DMS 273 treated with DMSO at 0.1 percent for 48 hours (cell line): ENCODE measurements around the gene TCP11L2.
A peak's percentile ranks its signal among the peaks of the same experiment; 100 is the strongest.
"Not testable (repeated sequence)": the region's sequence is repeated elsewhere in the genome, so short reads cannot be mapped to it uniquely, and the experiment has no call there.

Experiments used
- DNase-seq: peaks from one replicate; lab custom pipeline; 2025; lab: John Stamatoyannopoulos, UW

TCP11L2 gene

GRCh38 chr12:106307181-106307580 is 4.6 kb downstream of the TCP11L2 start:
- DNase-seq, result no peak

DNA sequence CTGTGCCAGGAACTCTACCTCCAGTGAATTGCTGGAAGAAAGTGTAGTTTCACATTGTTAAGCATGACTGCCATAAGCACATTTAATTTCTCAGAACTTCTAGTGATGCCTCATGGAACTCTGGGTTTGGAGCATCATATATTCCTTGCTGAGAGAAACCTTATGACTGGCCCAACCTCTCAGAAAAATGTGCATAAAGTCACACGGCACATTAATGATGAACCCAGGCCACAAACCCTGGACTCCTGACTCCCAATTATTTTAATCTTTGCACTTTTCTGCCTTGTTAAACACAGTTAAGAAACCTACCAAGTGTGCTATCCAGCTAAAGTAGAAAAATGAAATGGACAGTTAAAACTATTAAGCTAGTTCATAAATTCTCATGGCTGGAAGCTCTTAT is 5.6 kb downstream of the TCP11L2 start:
- no peak for DNase-seq

- no peak for DNase-seq
Observed at GRCh38 chr12:106308611-106309010, 6.1 kb downstream of the TCP11L2 start.

GRCh38 chr12:106309671-106310505 is 7.4 kb downstream of the TCP11L2 start:
- DNase-seq, result no peak

GRCh38 chr12:106310687-106311086 is 8.2 kb downstream of the TCP11L2 start:
- no peak for DNase-seq

GRCh38 chr12:106311139-106311538 is 8.6 kb downstream of the TCP11L2 start:
- DNase-seq, result no peak

GRCh38 chr12:106313413-106313812 is 10.9 kb downstream of the TCP11L2 start:
- DNase-seq, result not testable (repeated sequence)

DNA sequence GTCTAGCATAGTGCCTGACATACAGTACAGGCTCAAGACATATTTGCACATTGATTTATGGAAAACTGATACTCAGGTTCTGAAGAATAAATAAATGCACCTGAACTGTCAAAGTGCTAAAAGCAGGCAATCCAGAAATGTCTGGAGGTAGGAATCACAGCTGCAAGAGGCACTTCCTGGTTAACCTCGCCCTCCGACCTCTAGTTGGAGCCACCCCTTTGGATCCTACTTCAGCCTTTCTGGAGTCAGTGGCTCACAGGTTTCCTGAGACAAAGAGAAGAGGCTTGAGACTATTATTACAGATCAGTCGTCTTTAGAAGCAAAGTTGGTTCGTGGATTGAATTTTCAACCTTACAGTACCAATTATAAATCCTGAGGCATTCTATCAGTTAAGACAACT is 13.0 kb downstream of the TCP11L2 start:
- DNase-seq, result no peak

- peak; percentile 15 for DNase-seq
Observed at GRCh38 chr12:106317406-106318082, 15.0 kb downstream of the TCP11L2 start.

- no peak for DNase-seq
Observed at GRCh38 chr12:106321139-106321850, 18.8 kb downstream of the TCP11L2 start.

DNA sequence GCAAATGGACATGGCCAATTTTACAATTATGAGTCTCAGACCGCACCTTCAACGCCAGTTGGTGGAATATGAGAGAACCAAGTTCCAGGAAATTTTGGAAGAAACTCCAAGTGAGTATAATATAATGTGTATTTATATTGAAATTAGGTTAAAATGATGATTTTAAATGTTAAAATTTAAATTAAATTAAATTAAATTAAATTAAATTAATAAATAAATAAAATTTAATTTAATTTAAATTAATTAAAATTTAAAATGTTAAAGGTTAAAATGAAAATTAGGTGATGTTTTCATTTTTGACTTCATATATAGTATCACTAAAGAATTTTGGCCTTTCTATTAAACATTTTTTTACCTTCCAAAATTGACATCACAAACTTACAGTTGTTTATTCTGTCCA is 21.0 kb downstream of the TCP11L2 start:
- no peak for DNase-seq

GRCh38 chr12:106327309-106327869 is 24.9 kb downstream of the TCP11L2 start:
- no peak for DNase-seq

DNA sequence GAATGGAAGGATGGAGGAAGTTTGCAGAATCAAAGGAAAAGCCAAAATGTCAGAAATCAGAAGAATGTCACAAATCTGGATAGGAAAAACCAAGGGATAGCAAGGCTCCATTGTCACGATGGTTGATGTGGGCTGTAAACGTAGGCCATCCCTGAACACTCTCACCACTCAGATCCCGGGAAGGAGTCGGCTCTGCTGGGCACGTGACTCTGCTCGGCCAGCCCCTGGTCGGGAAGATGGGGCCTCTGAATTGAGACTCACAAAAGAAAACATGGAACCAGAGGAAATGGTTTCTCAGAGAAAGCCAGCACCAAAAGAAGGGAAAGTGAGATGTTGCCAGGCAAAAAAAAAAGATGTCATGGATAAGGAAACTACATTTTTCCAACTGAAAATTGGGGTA is 26.2 kb downstream of the TCP11L2 start:
- DNase-seq, result no peak

GRCh38 chr12:106329231-106329982 is 26.9 kb downstream of the TCP11L2 start:
- DNase-seq, result no peak

GRCh38 chr12:106331599-106331998 is 29.1 kb downstream of the TCP11L2 start:
- peak; percentile 77 for DNase-seq

DNA sequence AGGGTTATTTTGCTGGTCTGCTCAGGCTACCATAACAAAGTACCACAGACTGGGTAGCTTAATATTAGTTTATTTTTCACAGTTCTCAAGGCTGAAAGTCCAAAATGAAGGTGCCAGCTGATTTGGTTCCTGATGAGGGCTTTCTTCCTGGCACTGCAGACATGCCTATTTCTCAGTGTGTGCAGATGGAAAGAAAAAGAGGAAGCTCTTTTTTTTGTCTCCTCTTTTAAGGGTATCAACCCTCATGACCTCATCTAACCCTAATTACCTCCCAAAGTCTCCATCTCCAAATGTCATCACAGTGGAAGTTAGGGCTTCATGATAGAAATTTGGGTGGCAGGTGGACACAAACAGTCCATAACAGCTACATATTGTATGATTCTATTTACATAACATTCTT is 30.0 kb downstream of the TCP11L2 start:
- DNase-seq, result no peak

DNA sequence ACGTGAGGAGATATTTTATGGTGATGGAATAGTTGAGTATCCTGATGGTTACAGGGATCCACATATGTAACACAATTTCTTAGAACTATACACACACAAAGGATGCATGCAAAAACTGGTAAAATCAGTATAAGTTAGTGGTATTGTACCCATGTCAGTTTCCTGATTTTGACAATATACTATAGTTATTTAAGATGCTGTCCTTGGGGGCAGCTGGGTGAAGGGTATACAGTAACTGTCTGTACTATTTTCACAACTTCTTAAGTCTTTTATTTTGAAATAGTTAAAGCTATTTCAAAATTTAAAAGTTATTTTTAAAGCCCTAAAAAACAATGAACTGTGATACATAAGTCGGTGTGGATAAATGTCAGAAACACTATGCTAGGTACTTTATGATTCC is 30.5 kb downstream of the TCP11L2 start:
- no peak for DNase-seq

- no peak for DNase-seq
Observed at GRCh38 chr12:106333756-106334155, 31.2 kb downstream of the TCP11L2 start.

DNA sequence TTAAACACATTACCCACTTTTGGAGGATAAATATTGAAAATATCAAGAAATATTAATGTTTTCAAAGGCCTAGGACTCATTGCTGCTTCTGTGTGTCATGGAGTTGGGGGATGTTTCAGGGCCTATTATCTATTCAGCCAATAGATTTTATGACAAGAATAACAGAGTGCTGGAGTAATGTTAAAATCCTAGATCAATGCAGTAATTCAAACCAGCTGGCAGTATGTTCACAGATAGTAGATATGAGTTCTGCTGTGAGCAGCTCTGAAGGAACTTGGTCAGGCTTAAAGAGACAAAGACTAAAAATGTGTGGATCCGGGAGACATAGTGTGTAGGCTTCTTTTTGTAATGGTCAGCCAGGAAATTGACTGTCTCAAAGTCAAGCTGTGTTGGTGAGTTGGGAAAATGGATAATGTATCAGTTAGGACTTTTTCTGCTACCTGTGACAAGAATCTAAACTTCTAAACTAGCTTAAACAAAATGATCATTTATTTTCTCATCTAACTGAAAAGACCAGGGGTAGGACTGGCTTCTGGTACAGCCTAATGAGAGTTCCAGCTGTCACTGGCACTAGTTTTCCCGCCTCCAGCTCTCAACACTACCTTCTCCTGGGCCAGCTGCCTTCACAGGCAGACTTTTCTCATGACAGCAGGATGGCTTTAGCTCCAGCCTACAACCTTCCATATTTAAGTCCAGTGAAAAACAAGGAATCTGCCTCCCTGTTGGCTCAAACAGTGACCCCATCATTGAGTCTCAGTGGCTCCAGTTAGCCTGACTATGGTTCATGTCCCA is 38.7 kb downstream of the TCP11L2 start:
- peak; percentile 8 for DNase-seq

GRCh38 chr12:106342397-106343213 is 40.1 kb downstream of the TCP11L2 start:
- no peak for DNase-seq
